H9 (cell line): ENCODE measurements around the gene TP53BP2. TPM values are rescaled to one million over a fixed set of nuclear protein-coding genes. Genes with fewer than 3 reads are reported as not detected.

Source experiments
- DNase-seq: peaks from one replicate; pipeline ENCODE4 v3.0.0-alpha.2; 2017
- H2AFZ ChIP-seq: one replicate; pipeline ENCODE4 v1.6.1; 2013; ENCODE audit warnings: mild to moderate bottlenecking, low read length, control low read depth, moderate library complexity
- H2AK5ac ChIP-seq: 2 replicates; pipeline ENCODE4 v1.6.1; 2013; ENCODE audit warnings: low read length, control low read depth, mixed read lengths; ENCODE audit not compliant: insufficient read length
- H2BK120ac ChIP-seq: one replicate; pipeline ENCODE4 v1.6.1; 2013; ENCODE audit warnings: low read depth, mild to moderate bottlenecking, low read length, control low read depth, inconsistent platforms; ENCODE audit not compliant: poor library complexity, severe bottlenecking
- H2BK12ac ChIP-seq: 2 replicates; pipeline ENCODE4 v1.6.1; 2013; ENCODE audit warnings: low read length, control low read depth, mixed read lengths, low read depth; ENCODE audit not compliant: insufficient read length
- H2BK15ac ChIP-seq: 2 replicates; pipeline ENCODE4 v1.6.1; 2013; ENCODE audit warnings: low read depth, low read length, control low read depth
- H2BK20ac ChIP-seq: one replicate; pipeline ENCODE4 v1.6.1; 2013; ENCODE audit warnings: low read depth, mild to moderate bottlenecking, low read length, control low read depth, inconsistent platforms; ENCODE audit not compliant: poor library complexity, severe bottlenecking
- H2BK5ac ChIP-seq: 2 replicates; pipeline ENCODE4 v1.6.1; 2013; ENCODE audit warnings: low read length, control low read depth, mixed read lengths; ENCODE audit not compliant: insufficient read length
- H3K14ac ChIP-seq: 2 replicates; pipeline ENCODE4 v1.6.1; 2013; ENCODE audit warnings: low read length, control low read depth; ENCODE audit not compliant: insufficient read depth
- H3K18ac ChIP-seq: 2 replicates; pipeline ENCODE4 v1.6.1; 2013; ENCODE audit warnings: low read depth, mild to moderate bottlenecking, mixed read lengths, low read length, control low read depth; ENCODE audit not compliant: insufficient read length
- H3K23ac ChIP-seq: 2 replicates; pipeline ENCODE4 v1.6.1; 2013; ENCODE audit warnings: low read length, control low read depth, mixed read lengths, low read depth; ENCODE audit not compliant: insufficient read length
- H3K23me2 ChIP-seq: 2 replicates; pipeline ENCODE4 v1.6.1; 2013; ENCODE audit warnings: low read depth, mild to moderate bottlenecking, mixed read lengths, low read length, control low read depth; ENCODE audit not compliant: insufficient read length, poor library complexity, severe bottlenecking
- H3K27ac ChIP-seq: 2 replicates; pipeline ENCODE4 v1.5.1; 2013; ENCODE audit warnings: low read length, control low read depth, mixed read lengths, low read depth; ENCODE audit not compliant: insufficient read length
- H3K27me3 ChIP-seq: 2 replicates; pipeline ENCODE4 v1.6.1; 2013; ENCODE audit warnings: low read length, control low read depth, inconsistent platforms; ENCODE audit not compliant: insufficient read depth
- H3K4ac ChIP-seq: 2 replicates; pipeline ENCODE4 v1.6.1; 2013; ENCODE audit warnings: low read depth, mild to moderate bottlenecking, control low read depth, inconsistent platforms, low read length, moderate library complexity
- H3K4me1 ChIP-seq: 2 replicates; pipeline ENCODE4 v1.6.1; 2013; ENCODE audit warnings: low read length, control low read depth, inconsistent platforms; ENCODE audit not compliant: insufficient read depth
- H3K4me2 ChIP-seq: 2 replicates; pipeline ENCODE4 v1.6.1; 2013; ENCODE audit warnings: low read length, control low read depth, mixed read lengths; ENCODE audit not compliant: insufficient read length, insufficient read depth
- H3K56ac ChIP-seq: 2 replicates; pipeline ENCODE4 v1.6.1; 2013; ENCODE audit warnings: low read depth, mild to moderate bottlenecking, mixed read lengths, low read length, control low read depth; ENCODE audit not compliant: insufficient read length
- H3K79me1 ChIP-seq: 2 replicates; pipeline ENCODE4 v1.6.1; 2013; ENCODE audit warnings: low read depth, mild to moderate bottlenecking, moderate library complexity, low read length, control low read depth, inconsistent platforms; ENCODE audit not compliant: insufficient read depth, poor library complexity, severe bottlenecking
- H3K79me2 ChIP-seq: 2 replicates; pipeline ENCODE4 v1.6.1; 2013; ENCODE audit warnings: low read length, control low read depth, inconsistent platforms; ENCODE audit not compliant: insufficient read depth
- H3K9ac ChIP-seq: 2 replicates; pipeline ENCODE4 v1.6.1; 2013; ENCODE audit warnings: low read length, control low read depth, mixed read lengths; ENCODE audit not compliant: insufficient read length; ENCODE audit errors: extremely low read depth
- H3K9me3 ChIP-seq: one replicate; pipeline ENCODE4 v1.6.1; 2013; ENCODE audit warnings: low read depth, low read length, inconsistent platforms; ENCODE audit not compliant: control insufficient read depth
- H3T11ph ChIP-seq: one replicate; pipeline ENCODE4 v1.6.1; 2013; ENCODE audit warnings: mild to moderate bottlenecking, low read length, control low read depth, inconsistent platforms
- H4K20me1 ChIP-seq: one replicate; pipeline ENCODE4 v1.6.1; 2013; ENCODE audit not compliant: control insufficient read depth, insufficient read length, insufficient read depth
- H4K5ac ChIP-seq: 2 replicates; pipeline ENCODE4 v1.6.1; 2013; ENCODE audit warnings: low read depth, mild to moderate bottlenecking, mixed read lengths, low read length, control low read depth; ENCODE audit not compliant: insufficient read length
- H4K8ac ChIP-seq: replicated peaks from 2 replicates; pipeline ENCODE4 v1.6.1; 2013; ENCODE audit warnings: low read length, control low read depth, mixed read lengths, low read depth; ENCODE audit not compliant: insufficient read length
- H4K91ac ChIP-seq: 2 replicates; pipeline ENCODE4 v1.6.1; 2013; ENCODE audit warnings: low read depth, mild to moderate bottlenecking, moderate library complexity, mixed read lengths, low read length, control low read depth; ENCODE audit not compliant: insufficient read length
- H3K27ac Mint-ChIP-seq, 3 experiments: 2 replicates in 2 of 3; 3 replicates in 1 of 3; pipeline ENCODE4 v1.8.0; 2020 to 2021; ENCODE audit warnings: mixed read lengths in 3 of 3, mild to moderate bottlenecking in 1 of 3, moderate library complexity in 1 of 3
- H3K27me3 Mint-ChIP-seq: 2 replicates; pipeline ENCODE4 v1.8.0; 2021; ENCODE audit warnings: low read depth, mild to moderate bottlenecking, moderate library complexity, mixed read lengths
- H3K36me3 Mint-ChIP-seq, 3 experiments: 2 replicates in 2 of 3; 3 replicates in 1 of 3; pipeline ENCODE4 v1.8.0; 2020 to 2021; ENCODE audit warnings: low read depth in 3 of 3, mixed read lengths in 3 of 3; ENCODE audit not compliant: insufficient read depth in 1 of 3
- H3K4me1 Mint-ChIP-seq, 2 experiments: 2 replicates each; pipeline ENCODE4 v1.8.0; 2020; ENCODE audit warnings: mixed read lengths in 2 of 2
- H3K4me3 Mint-ChIP-seq, 2 experiments: 2 replicates in 1 of 2; 3 replicates in 1 of 2; pipeline ENCODE4 v1.8.0; 2020 to 2021; ENCODE audit warnings: mild to moderate bottlenecking in 2 of 2, mixed read lengths in 2 of 2, moderate library complexity in 1 of 2
- H3K9me3 Mint-ChIP-seq, 2 experiments: 2 replicates in 1 of 2; 3 replicates in 1 of 2; pipeline ENCODE4 v1.8.0; 2020; ENCODE audit warnings: mild to moderate bottlenecking in 2 of 2, mixed read lengths in 2 of 2, moderate library complexity in 1 of 2
- CTCF ChIP-seq: fragments of 200-600 bp; sonication (generic); conservative IDR thresholded peaks from 3 replicates; pipeline ENCODE4 v1.8.0; 2021; ENCODE audit warnings: antibody characterized with exemption, mild to moderate bottlenecking
- WGBS: extraction: QIAGEN DNeasy Blood & Tissue Kit; methylation state at CpG from one replicate; pipeline ENCODE4 v1.1.7; 2013; ENCODE audit warnings: missing lambda C conversion rate, low lambda C conversion rate, mixed read lengths; ENCODE audit not compliant: insufficient read length; ENCODE audit errors: extremely low coverage; 5-methylcytosine and 5-hydroxymethylcytosine counted together
- total RNA-seq: library from RNA; stranded (reverse); gene quantifications from 2 replicates; pipeline ENCODE4 v1.2.1, GENCODE V29; 2021

The TP53BP2 gene
- total RNA-seq, 1 experiment from 2014 or later: 49.7 TPM

- no peaks in the 10 kb centered on the region for H3K79me2 ChIP-seq
- H2BK12ac ChIP-seq: no peak overlapping the region
- no peak for DNase-seq
- no peak overlapping the region for H2AK5ac ChIP-seq
- no peak overlapping the region for H3K4ac ChIP-seq
- H3K79me1 ChIP-seq: no peaks in the 10 kb centered on the region
- H4K8ac ChIP-seq: no peak overlapping the region
- H3K23ac ChIP-seq: no peak overlapping the region
- H2BK5ac ChIP-seq: no peak overlapping the region
- no peaks in the 10 kb centered on the region for H4K20me1 ChIP-seq
- no peak overlapping the region for H3K18ac ChIP-seq
- no peak overlapping the region for H2BK120ac ChIP-seq
- H3K4me1 Mint-ChIP-seq: peaks cover 63 to 71% of the 10 kb centered on the region in 2 experiments
- no CpG with 5 or more reads among the region's 4 CpGs for WGBS
- peaks cover 28% of the 10 kb centered on the region; the same call in 1 of the 2 replicates for H3K27me3 ChIP-seq
- H3K27me3 Mint-ChIP-seq: peaks cover 78% of the 10 kb centered on the region
- no peak overlapping the region for H3K4me2 ChIP-seq
- no peak overlapping the region for H3T11ph ChIP-seq
- H3K9me3 Mint-ChIP-seq: no peaks in the 10 kb centered on the region; a peak in 3 of 5 replicates
- no peak overlapping the region for H3K27ac ChIP-seq
- H3K14ac ChIP-seq: no peak overlapping the region
- H2BK20ac ChIP-seq: no peak overlapping the region
- peaks cover 3 to 12% (median 6%) of the 10 kb centered on the region in 3 experiments for H3K36me3 Mint-ChIP-seq
- no peak overlapping the region for H4K91ac ChIP-seq
- no peak overlapping the region for H3K9ac ChIP-seq
- no peak overlapping the region for H3K56ac ChIP-seq
- no peaks in the 10 kb centered on the region for H3K23me2 ChIP-seq
- peaks cover 11% of the 10 kb centered on the region for H3K4me1 ChIP-seq
- no peak overlapping the region for H3K27ac Mint-ChIP-seq
- H3K9me3 ChIP-seq: no peaks in the 10 kb centered on the region
- no peak overlapping the region for H2BK15ac ChIP-seq
- H3K4me3 Mint-ChIP-seq: no peak overlapping the region
- no peak overlapping the region for H2AFZ ChIP-seq
- no peak overlapping the region for H4K5ac ChIP-seq
- no peak for TF ChIP-seq CTCF
Observed at GRCh38 chr1:223730479-223731132, 115.1 kb downstream of the TP53BP2 start.
